Brain pericyte (primary cell): ENCODE data around the gene USP33.
"Not testable (repeated sequence)": the region's sequence is repeated elsewhere in the genome, so short reads cannot be mapped to it uniquely, and the experiment has no call there.

Experiments
- DNase-seq: peaks from one replicate; pipeline ENCODE4 v3.0.0-alpha.2; 2012; ENCODE audit warnings: low read depth, low spot score

Gene USP33

DNA sequence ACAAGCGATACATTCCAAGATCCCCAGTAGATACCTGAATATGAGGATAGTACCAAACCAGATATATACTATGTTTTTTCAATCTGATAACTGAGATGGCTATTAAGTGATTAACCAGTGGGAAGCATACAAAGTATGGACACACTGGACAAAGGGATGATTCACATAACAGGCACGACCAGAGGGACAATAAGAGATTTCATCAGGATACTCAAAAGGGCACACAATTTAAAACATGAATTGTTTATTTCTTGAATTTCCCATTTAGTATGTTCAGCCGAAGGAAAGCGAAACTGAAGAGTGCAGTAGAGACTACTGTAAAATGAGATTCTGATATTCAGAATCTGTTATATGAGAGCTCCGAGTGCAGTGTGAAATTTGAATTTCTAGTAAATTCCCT lies 87.8 kb downstream of the USP33 start:
- DNase-seq = no peak

DNA sequence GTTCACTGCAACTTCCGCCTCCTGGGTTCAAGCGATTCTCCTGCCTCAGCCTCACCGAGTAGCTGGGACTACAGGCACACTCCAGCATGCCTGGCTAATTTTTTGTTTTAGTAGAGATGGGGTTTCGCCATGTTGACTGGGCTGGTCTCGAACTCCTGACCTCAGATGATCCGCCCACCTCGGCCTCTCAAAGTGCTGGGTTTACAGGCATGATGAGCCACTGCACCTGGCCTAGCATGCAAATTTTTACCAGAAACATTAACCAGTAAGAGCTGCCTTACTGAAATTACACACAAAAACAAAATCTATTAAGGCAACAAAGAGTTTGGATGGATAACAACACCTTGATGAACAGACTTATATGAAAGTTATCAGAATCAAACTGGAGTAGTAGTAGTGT lies 89.3 kb downstream of the USP33 start:
- no peak for DNase-seq

DNA sequence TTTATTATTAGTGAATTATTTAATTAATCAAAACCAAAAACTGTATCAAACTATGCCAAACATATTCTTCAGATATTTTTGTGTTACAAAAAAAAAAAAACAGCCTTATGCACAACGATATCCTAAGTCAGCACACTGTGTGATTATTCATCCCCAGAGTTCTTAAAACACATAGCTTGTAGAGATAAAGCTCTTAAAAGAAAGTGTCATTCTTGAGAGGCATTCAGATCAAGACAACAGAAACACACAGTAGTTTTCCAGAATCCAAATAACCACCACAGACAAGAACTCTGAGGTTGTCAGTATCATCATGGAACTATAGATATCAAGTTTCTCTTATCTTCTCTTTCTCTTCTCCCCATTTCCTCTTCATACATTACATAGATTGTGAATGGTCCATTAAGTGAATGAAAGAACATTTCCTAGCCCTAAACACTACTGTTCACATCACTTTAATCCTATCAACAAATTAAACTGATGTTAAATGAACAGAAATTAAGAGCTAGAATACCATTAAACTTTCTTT lies 90.7 kb downstream of the USP33 start:
- no peak for DNase-seq

DNA sequence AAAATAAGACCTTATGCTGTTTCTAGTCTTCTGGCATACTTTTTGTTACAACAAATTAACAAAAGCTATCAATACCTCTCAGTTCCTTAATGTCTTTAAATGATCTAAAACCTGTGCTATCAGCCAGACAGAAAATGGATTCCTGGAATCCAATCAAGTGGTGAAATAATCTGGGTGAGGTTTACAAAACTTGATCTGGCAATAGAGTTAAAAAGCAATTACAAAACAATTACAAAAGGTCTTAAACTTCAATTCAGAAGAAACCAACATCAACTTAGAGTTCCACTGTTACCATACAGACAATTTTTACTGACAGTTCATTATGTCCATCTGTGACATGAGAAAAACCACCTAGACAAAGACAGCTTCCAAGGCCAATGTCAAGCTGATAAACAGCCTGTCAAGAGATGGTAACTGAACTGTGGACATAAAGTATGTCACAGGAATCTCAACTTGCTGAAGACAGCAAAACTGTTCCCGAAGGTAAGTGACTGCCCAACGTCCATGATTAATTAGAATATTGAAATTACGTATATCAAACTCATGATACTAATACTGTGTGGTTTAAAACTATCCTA lies 94.6 kb downstream of the USP33 start:
- DNase-seq = no peak

DNA sequence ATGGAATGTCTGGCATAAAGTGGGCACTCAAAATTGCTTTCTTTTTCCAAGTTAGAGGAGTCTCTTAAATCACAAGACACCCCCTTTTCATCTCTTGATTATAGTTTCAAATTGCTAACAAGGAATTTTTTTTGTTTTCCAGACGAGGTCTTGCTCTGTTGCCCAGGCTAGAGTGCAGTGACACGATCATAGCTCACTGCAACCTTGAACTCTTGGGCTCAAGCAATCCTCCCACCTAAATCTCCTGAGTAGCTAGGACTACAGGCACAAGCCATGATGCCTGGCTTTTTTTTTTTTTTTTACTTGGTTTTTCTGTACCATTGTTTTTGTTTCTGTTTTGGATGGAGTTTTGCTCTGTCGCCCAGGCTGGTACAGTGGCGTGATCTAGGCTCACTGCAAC lies 98.0 kb downstream of the USP33 start:
- DNase-seq = no peak

DNA sequence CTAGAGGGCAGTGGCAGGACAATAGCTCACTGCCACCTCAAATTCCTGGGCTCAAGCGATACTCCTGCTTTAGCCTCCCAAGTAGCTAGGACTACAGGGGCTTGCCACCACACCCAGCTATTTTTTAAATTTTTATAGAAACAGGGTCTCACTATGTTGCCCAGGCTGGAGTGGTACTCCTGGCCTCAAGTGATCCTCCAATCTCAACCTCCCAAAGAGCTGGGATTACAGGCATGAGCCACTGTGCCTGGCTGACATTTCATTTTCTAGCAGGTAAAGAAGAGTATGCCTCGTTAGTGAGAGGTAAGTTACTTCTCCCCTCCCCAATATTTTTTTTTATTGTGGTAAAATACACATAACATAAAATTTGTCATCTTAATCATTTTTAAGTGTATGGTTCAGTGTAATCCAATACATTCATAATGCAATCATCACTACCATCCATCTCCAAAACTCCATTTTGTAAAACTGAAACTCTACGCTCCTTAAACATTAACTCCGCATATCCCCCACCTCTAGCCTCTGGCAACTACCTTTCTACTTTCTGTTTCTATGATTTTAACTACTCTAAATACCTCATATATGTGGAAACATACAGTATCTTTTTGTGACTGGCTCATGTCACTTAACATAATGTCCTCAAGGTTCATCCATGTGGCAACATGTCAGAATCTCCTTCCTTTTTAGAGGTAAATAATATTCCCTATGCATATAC lies 99.6 kb downstream of the USP33 start:
- no peak for DNase-seq

DNA sequence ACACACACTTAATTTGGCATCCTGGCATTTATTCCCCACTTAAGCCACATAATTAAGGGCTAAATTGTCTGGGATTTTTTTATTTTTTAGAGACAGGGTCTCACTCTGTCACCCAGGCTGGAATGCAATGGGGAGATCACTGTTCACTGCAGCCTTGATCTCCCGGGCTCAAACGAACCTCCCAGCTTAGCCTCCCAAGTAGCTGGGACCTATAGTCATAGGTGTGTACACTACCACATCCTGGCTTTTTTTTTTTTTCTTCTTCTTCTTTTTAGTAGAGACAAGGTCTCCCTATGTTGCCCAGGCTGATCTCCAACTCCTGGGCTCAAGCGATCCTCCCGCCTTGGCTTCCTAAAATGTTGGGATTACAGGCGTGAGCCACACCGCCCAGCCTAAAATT lies 101.4 kb downstream of the USP33 start:
- no peak for DNase-seq

DNA sequence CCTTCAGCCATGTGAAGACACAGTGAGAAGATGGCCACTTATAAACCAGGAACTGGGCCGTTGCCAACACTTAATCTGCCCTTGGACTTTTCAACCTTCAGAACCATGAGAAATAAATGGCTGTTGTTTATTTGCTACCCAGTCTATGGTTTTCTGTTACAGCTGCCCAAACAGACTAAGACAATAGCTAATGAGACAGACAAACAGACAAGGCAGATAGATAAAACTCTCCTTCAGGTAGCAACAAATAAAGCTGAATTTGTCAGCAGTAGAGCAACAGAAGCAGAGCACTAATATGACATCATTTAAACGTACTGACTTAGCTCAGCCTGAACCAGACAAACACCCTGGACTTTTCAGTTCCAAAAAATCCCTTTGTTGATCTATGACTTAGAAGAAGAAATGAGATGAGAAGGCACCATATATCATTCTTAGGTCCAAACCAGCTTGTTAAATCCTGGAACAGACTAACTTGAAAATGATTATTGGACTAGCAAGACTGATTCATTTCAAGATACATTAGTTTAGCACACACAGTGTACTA lies 104.1 kb downstream of the USP33 start:
- no peak for DNase-seq

DNA sequence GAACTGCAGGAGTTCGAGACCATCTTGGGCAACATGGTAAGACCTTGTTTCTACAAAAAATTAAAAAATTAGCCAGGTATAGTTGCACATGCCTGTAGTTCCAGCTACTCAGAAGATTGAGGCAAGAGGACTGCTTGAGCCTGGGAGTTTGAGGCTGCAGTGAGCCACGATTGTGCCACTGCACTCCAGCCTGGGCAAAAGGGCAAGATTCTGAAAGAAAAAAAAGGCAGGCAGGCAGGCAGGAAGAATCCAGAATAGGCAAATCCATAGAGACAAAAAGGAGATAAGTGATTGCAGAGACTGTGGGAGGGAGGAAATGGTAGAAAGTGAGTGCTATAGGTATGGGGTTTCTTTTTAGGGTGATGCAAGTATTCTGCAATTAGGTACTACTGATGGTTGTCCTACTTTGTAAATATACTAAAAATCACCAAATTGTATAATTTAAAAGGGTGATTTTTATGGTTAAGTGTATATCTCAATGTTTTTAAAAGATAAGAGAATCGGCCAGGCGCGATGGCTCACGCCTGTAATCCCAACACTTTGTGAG lies 106.6 kb downstream of the USP33 start:
- no peak for DNase-seq

DNA sequence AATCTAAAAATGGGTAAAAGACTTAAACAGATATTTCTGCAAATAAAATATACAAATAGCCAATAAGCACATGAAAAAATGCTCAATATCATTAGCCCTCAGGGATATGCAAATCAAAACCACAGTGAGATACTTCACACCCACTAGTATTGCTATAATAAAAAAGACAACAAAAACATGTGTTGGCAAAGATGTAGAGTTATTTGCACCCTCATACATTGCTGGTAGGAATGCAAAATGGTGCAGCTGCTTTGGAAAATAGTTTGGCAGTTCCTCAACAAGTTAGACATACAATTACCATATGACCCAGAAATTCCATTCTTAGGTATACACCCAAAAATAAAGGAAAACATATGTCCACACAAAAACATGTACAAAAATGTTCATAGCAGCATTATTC lies 107.4 kb downstream of the USP33 start:
- DNase-seq = no peak

DNA sequence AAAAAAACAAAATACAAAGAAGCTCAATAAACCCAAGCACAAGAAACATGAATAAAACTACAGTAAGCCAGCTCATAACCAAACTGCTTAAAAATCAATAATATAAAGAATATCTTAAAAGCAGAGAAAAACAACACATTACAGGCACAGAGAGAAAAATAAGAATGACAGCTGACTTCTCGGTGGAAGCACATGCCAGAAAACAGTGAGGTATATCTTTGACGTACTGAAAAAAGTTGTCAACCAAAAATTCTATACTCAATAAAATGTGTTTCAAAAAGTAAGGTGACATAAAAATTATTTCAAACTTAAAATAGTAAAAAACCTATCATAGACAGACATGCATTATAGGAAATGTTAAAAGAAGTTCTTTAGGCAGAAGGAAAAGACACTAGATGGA lies 110.5 kb downstream of the USP33 start:
- DNase-seq = no peak

DNA sequence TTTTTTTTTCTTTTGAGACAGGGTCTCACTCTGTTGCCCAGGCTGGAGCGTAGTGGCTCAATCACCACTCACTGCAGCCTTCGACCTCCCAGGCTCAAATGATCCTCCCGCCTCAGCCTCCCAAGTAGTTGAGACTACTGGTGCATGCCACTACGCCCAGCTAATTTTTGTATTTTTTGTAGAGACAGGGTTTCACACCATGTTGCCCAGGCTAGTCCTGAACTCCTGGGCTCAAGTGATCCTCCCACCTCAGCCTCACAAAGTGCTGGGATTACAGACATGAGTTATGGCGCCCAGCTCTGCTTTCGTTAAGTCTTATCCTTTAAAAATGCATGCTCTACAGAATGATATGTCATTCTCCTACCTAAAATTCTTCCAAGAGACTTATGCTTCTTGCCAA lies 113.4 kb downstream of the USP33 start:
- not testable (repeated sequence) for DNase-seq
